Fibroblast of peridontal ligament (primary cell): Measurements from ENCODE around the gene ITGA4.

Experiments
- DNase-seq: peaks from one replicate; pipeline ENCODE4 v3.0.0-alpha.2; 2010; ENCODE audit errors: extremely low read depth

ITGA4 gene

GRCh38 chr2:181458871-181459270 lies 1.7 kb downstream of the ITGA4 start:
- DNase-seq, result no peak

GRCh38 chr2:181459621-181460021 lies 2.4 kb downstream of the ITGA4 start:
- DNase-seq, result peak; percentile 28

GRCh38 chr2:181461056-181461997 lies 4.1 kb downstream of the ITGA4 start:
- no peak for DNase-seq

- DNase-seq, result peak; percentile 26
Observed at GRCh38 chr2:181462033-181462432, 4.8 kb downstream of the ITGA4 start.

GRCh38 chr2:181463588-181463987 lies 6.4 kb downstream of the ITGA4 start:
- no peak for DNase-seq

- no peak for DNase-seq
Observed at GRCh38 chr2:181464966-181465365, 7.8 kb downstream of the ITGA4 start.

GRCh38 chr2:181465676-181466375 lies 8.6 kb downstream of the ITGA4 start:
- peak; percentile 99 for DNase-seq

- DNase-seq, result peak; percentile 74
Observed at GRCh38 chr2:181466661-181467576, 9.7 kb downstream of the ITGA4 start.

GRCh38 chr2:181467966-181468707 lies 11.0 kb downstream of the ITGA4 start:
- no peak for DNase-seq

- peak; percentile 29 for DNase-seq
Observed at GRCh38 chr2:181468811-181469210, 11.6 kb downstream of the ITGA4 start.

- DNase-seq, result no peak
Observed at GRCh38 chr2:181471226-181471625, 14.0 kb downstream of the ITGA4 start.

GRCh38 chr2:181471783-181472182 lies 14.6 kb downstream of the ITGA4 start:
- DNase-seq, result no peak

GRCh38 chr2:181472990-181473389 lies 15.8 kb downstream of the ITGA4 start:
- DNase-seq, result no peak

- no peak for DNase-seq
Observed at GRCh38 chr2:181474222-181474881, 17.2 kb downstream of the ITGA4 start.

- DNase-seq, result no peak
Observed at GRCh38 chr2:181483211-181483610, 26.0 kb downstream of the ITGA4 start.

- no peak for DNase-seq
Observed at GRCh38 chr2:181483876-181484275, 26.7 kb downstream of the ITGA4 start.

GRCh38 chr2:181484851-181485637 lies 27.9 kb downstream of the ITGA4 start:
- DNase-seq, result no peak

GRCh38 chr2:181485638-181485946 lies 28.4 kb downstream of the ITGA4 start:
- no peak for DNase-seq

- no peak for DNase-seq
Observed at GRCh38 chr2:181499231-181499630, 42.0 kb downstream of the ITGA4 start.

- DNase-seq, result no peak
Observed at GRCh38 chr2:181500201-181500600, 43.0 kb downstream of the ITGA4 start.
